Activated CD4-positive, alpha-beta T cell treated with anti-CD3 and anti-CD28 coated beads, Interleukin-2, amount 50 U/mL, for 4 hours (primary cell): Measurements from ENCODE around the gene CPSF3.

ENCODE experiments used
- DNase-seq, 2 experiments: peaks; one replicate each; pipeline ENCODE4 v3.0.0-alpha.2; 2020

CPSF3 gene

GRCh38 chr2:9422321-9423099, 944 bp upstream of the CPSF3 start:
- DNase-seq: peak; percentile 40 to 46

GRCh38 chr2:9423922-9424272, 443 bp downstream of the CPSF3 start:
- peak in 1 of 2 experiments; percentile 11 for DNase-seq

GRCh38 chr2:9424447-9425164, 1.2 kb downstream of the CPSF3 start:
- DNase-seq: no peak

- DNase-seq: no peak
These were observed 5.6 kb downstream of the CPSF3 start for GRCh38 chr2:9428965-9429577.

- DNase-seq: no peak
These were observed 7.2 kb downstream of the CPSF3 start for GRCh38 chr2:9430316-9431293.

GRCh38 chr2:9434489-9434888, 11.0 kb downstream of the CPSF3 start:
- DNase-seq: no peak

GRCh38 chr2:9439536-9439935, 16.1 kb downstream of the CPSF3 start:
- no peak for DNase-seq

- no peak for DNase-seq
These were observed 16.7 kb downstream of the CPSF3 start for GRCh38 chr2:9440058-9440727.

GRCh38 chr2:9441556-9441955, 18.1 kb downstream of the CPSF3 start:
- DNase-seq: no peak

GRCh38 chr2:9443526-9443925, 20.1 kb downstream of the CPSF3 start:
- DNase-seq: no peak

GRCh38 chr2:9445089-9445488, 21.6 kb downstream of the CPSF3 start:
- DNase-seq: no peak

GRCh38 chr2:9451231-9451630, 27.8 kb downstream of the CPSF3 start:
- DNase-seq: no peak

- DNase-seq: no peak
These were observed 37.1 kb downstream of the CPSF3 start for GRCh38 chr2:9460441-9461017.

- DNase-seq: no peak
These were observed 37.6 kb downstream of the CPSF3 start for GRCh38 chr2:9461079-9461478.

- no peak for DNase-seq
These were observed 38.9 kb downstream of the CPSF3 start for GRCh38 chr2:9462313-9462712.

- DNase-seq: no peak
These were observed 39.6 kb downstream of the CPSF3 start for GRCh38 chr2:9462886-9463697.

- DNase-seq: no peak
These were observed 40.2 kb downstream of the CPSF3 start for GRCh38 chr2:9463698-9464034.

- no peak for DNase-seq
These were observed 41.7 kb downstream of the CPSF3 start for GRCh38 chr2:9465170-9465569.

- no peak for DNase-seq
These were observed 42.8 kb downstream of the CPSF3 start for GRCh38 chr2:9466147-9466683.

GRCh38 chr2:9467687-9468086, 44.2 kb downstream of the CPSF3 start:
- no peak for DNase-seq

- no peak for DNase-seq
These were observed 47.8 kb downstream of the CPSF3 start for GRCh38 chr2:9471206-9471605.
